Activated CD8-positive, alpha-beta T cell treated with anti-CD3 and anti-CD28 coated beads for 36 hours (primary cell): ENCODE measurements around the gene FGD6. TPM values are rescaled to one million over a fixed set of nuclear protein-coding genes. Genes with fewer than 3 reads are reported as not detected.

Experiments used
- ATAC-seq: fragments of 200-7000 bp; cut with Tn5 transposase; one replicate; pipeline ENCODE4 v1.10.0; 2021; ENCODE audit warnings: mild to moderate bottlenecking, moderate library complexity
- CTCF ChIA-PET: fragments of 350-600 bp; sonication (Branson Sonifier 250); formaldehyde crosslinking; loops from one replicate; lab custom pipeline; 2021; ENCODE audit warnings: antibody characterized with exemption; lab: Charles Lee
- POLR2A ChIA-PET: fragments of 350-600 bp; sonication (Branson Sonifier 250); formaldehyde crosslinking; loops from one replicate; lab custom pipeline; 2021; ENCODE audit warnings: antibody characterized with exemption; lab: Charles Lee
- DNase-seq: peaks from one replicate; pipeline ENCODE4 v3.0.0-alpha.2; 2020
- H3K27ac Mint-ChIP-seq: one replicate; pipeline ENCODE4 v1.8.0; 2021; ENCODE audit warnings: mild to moderate bottlenecking, mixed read lengths
- H3K27me3 Mint-ChIP-seq: one replicate; pipeline ENCODE4 v1.8.0; 2021; ENCODE audit warnings: mixed read lengths
- H3K36me3 Mint-ChIP-seq: one replicate; pipeline ENCODE4 v1.8.0; 2021; ENCODE audit warnings: low read depth, mixed read lengths
- H3K4me1 Mint-ChIP-seq: one replicate; pipeline ENCODE4 v1.8.0; 2021; ENCODE audit warnings: low read depth, mixed read lengths
- H3K4me3 Mint-ChIP-seq: one replicate; pipeline ENCODE4 v1.8.0; 2021; ENCODE audit warnings: mild to moderate bottlenecking, moderate library complexity, mixed read lengths
- H3K9me3 Mint-ChIP-seq: one replicate; pipeline ENCODE4 v1.8.0; 2021; ENCODE audit warnings: mixed read lengths
- CTCF ChIP-seq: fragments of 200-600 bp; IDR thresholded peaks from one replicate; pipeline ENCODE4 v1.8.0; 2022; ENCODE audit warnings: antibody characterized with exemption, mild to moderate bottlenecking
- intact Hi-C: fragments of 100-400 bp; cut with micrococcal nuclease; formaldehyde crosslinking; loops from one replicate; pipeline ENCODE4 v1.10.0; 2022
- total RNA-seq, 2 experiments: library from RNA; stranded (reverse); gene quantifications; one replicate each; pipeline ENCODE4 v1.2.3, GENCODE V29; 2021

Gene FGD6
- total RNA-seq, 2 experiments from 2014 or later = 0.41 to 0.54 TPM

- intact Hi-C loops = no loop called here
- Mint-ChIP-seq H3K36me3 (no peaks in the 10 kb centered on the region), H3K4me3 (no peak overlapping the region), H3K4me1 (no peaks in the 10 kb centered on the region), H3K27ac (no peak overlapping the region), H3K9me3 (no peaks in the 10 kb centered on the region), H3K27me3 (no peaks in the 10 kb centered on the region)
- ATAC-seq (no peak), DNase-seq (no peak)
- no peak for TF ChIP-seq CTCF
- CTCF ChIA-PET = no interaction called here
- POLR2A ChIA-PET = no interaction called here
Measured at GRCh38 chr12:95185072-95185471, 32.2 kb downstream of the FGD6 start.

- DNase-seq = no peak
- no peak overlapping the region for H3K4me3 Mint-ChIP-seq
- H3K36me3 Mint-ChIP-seq = no peaks in the 10 kb centered on the region
- ATAC-seq = no peak
- intact Hi-C loops = no loop called here
- CTCF ChIA-PET = no interaction called here
- no peaks in the 10 kb centered on the region for H3K4me1 Mint-ChIP-seq
- TF ChIP-seq CTCF = no peak
- H3K9me3 Mint-ChIP-seq = no peaks in the 10 kb centered on the region
- no peaks in the 10 kb centered on the region for H3K27me3 Mint-ChIP-seq
- POLR2A ChIA-PET = no interaction called here
- H3K27ac Mint-ChIP-seq = no peak overlapping the region
Measured at GRCh38 chr12:95184121-95184520, 33.1 kb downstream of the FGD6 start.

- Mint-ChIP-seq H3K27me3 (no peaks in the 10 kb centered on the region), H3K36me3 (no peaks in the 10 kb centered on the region), H3K4me1 (no peaks in the 10 kb centered on the region), H3K9me3 (no peaks in the 10 kb centered on the region), H3K27ac (no peak overlapping the region), H3K4me3 (no peak overlapping the region)
- ChIA-PET CTCF (interaction anchor here (1.1 kb wide), 1 partner anchor 9 kb away, joined by 3 read pairs; no protein-coding TSS in a partner anchor), POLR2A (no interaction called here)
- peak; percentile 36 for DNase-seq
- intact Hi-C loops = no loop called here
- ATAC-seq = peak; percentile 75
- no peak for TF ChIP-seq CTCF
Measured at GRCh38 chr12:95182868-95183415, 34.3 kb downstream of the FGD6 start.

GRCh38 chr12:95181103-95181502 is 36.2 kb downstream of the FGD6 start:
- no peaks in the 10 kb centered on the region for H3K36me3 Mint-ChIP-seq
- CTCF ChIA-PET = no interaction called here
- ATAC-seq = no peak
- DNase-seq = no peak
- no peaks in the 10 kb centered on the region for H3K27me3 Mint-ChIP-seq
- intact Hi-C loops = no loop called here
- no peaks in the 10 kb centered on the region for H3K9me3 Mint-ChIP-seq
- no peaks in the 10 kb centered on the region for H3K4me1 Mint-ChIP-seq
- H3K27ac Mint-ChIP-seq = no peak overlapping the region
- POLR2A ChIA-PET = no interaction called here
- TF ChIP-seq CTCF = no peak
- no peak overlapping the region for H3K4me3 Mint-ChIP-seq

- ChIA-PET CTCF (interaction anchor here (0.8 kb wide), 1 partner anchor 21 kb away, joined by 4 read pairs; no protein-coding TSS in a partner anchor), POLR2A (no interaction called here)
- ATAC-seq = no peak
- Mint-ChIP-seq H3K27ac (no peak overlapping the region), H3K9me3 (no peaks in the 10 kb centered on the region), H3K4me1 (no peaks in the 10 kb centered on the region), H3K4me3 (no peak overlapping the region), H3K36me3 (no peaks in the 10 kb centered on the region), H3K27me3 (no peaks in the 10 kb centered on the region)
- no peak for DNase-seq
- intact Hi-C loops = no loop called here
- no peak for TF ChIP-seq CTCF
Measured at GRCh38 chr12:95179011-95179410, 38.3 kb downstream of the FGD6 start.
